ENCODE results near the gene RCSD1.

GRCh38 chr1:167746988-167747655 lies 117.1 kb downstream of the RCSD1 start:
- TF ChIP-seq CTCF (IDR thresholded peaks at IDR 0.05) (no peak), POLR2A (IDR thresholded peaks at IDR 0.05) (no peak)
